HG03439 (cell line): ENCODE measurements around the gene LTBR.
"Not testable (repeated sequence)": the region's sequence is repeated elsewhere in the genome, so short reads cannot be mapped to it uniquely, and the experiment has no call there.

Source experiments
- ATAC-seq: cut with Tn5 transposase; IDR thresholded peaks from one replicate; pipeline ENCODE4 v1.9.1; 2021; ENCODE audit warnings: mild to moderate bottlenecking, moderate library complexity; ENCODE audit not compliant: unreplicated experiment

Gene LTBR

GRCh38 chr12:6383572-6384498 lies at the start of gene LTBR:
Gene LTBR, plus strand, starts transcription at chr12:6384162. Its CDS starts 197 bp downstream, at chr12:6384359.
- ATAC-seq = no peak

GRCh38 chr12:6334359-6334758 lies 49.6 kb upstream of the LTBR start:
- no peak for ATAC-seq

- ATAC-seq = no peak
These were observed 49.0 kb upstream of the LTBR start for GRCh38 chr12:6334940-6335450.

- no peak for ATAC-seq
These were observed 48.4 kb upstream of the LTBR start for GRCh38 chr12:6335451-6336078.

GRCh38 chr12:6336079-6336888 lies 47.7 kb upstream of the LTBR start:
- ATAC-seq = no peak

- no peak for ATAC-seq
These were observed 46.8 kb upstream of the LTBR start for GRCh38 chr12:6336889-6337853.

- no peak for ATAC-seq
These were observed 46.0 kb upstream of the LTBR start for GRCh38 chr12:6337958-6338433.

- ATAC-seq = not testable (repeated sequence)
These were observed 45.4 kb upstream of the LTBR start for GRCh38 chr12:6338536-6338935.

GRCh38 chr12:6338955-6339354 lies 45.0 kb upstream of the LTBR start:
- no peak for ATAC-seq

GRCh38 chr12:6340032-6340638 lies 43.8 kb upstream of the LTBR start:
- no peak for ATAC-seq

GRCh38 chr12:6340745-6341416 lies 43.1 kb upstream of the LTBR start:
- no peak for ATAC-seq

- ATAC-seq = no peak
These were observed 42.4 kb upstream of the LTBR start, which contains the start of gene TNFRSF1A for GRCh38 chr12:6341417-6342139. Gene TNFRSF1A, minus strand, starts transcription at chr12:6342076. Its CDS starts 262 bp downstream, at chr12:6341814.

GRCh38 chr12:6342140-6342889 lies 41.6 kb upstream of the LTBR start:
- ATAC-seq = no peak

GRCh38 chr12:6343518-6343917 lies 40.4 kb upstream of the LTBR start:
- no peak for ATAC-seq

- ATAC-seq = not testable (repeated sequence)
These were observed 39.8 kb upstream of the LTBR start for GRCh38 chr12:6344101-6344660.

GRCh38 chr12:6345319-6346091 lies 38.5 kb upstream of the LTBR start:
- no peak for ATAC-seq
